Vagina (tissue), 2 donors: ENCODE results near the gene MTCH1. TPM values are rescaled to one million over a fixed set of nuclear protein-coding genes. Genes with fewer than 3 reads are reported as not detected.

Experiments used
- DNase-seq, 2 donors: peaks; one replicate each; pipeline ENCODE4 v3.0.0-alpha.2; 2017; ENCODE audit errors: extremely low spot score in 2 of 2
- H3K27ac ChIP-seq: fragments of 200-600 bp; sonication (generic); one replicate; pipeline ENCODE4 v1.5.1; 2019
- H3K27me3 ChIP-seq: fragments of 200-600 bp; sonication (generic); one replicate; pipeline ENCODE4 v1.5.1; 2019
- H3K36me3 ChIP-seq, 2 donors: fragments of 200-600 bp; sonication (generic); one replicate each; pipeline ENCODE4 v1.5.1; 2017 to 2019
- H3K4me1 ChIP-seq: fragments of 200-600 bp; sonication (generic); one replicate; pipeline ENCODE4 v1.5.1; 2019
- H3K4me3 ChIP-seq, 2 donors: fragments of 200-600 bp; sonication (generic); 1 replicate in 1 of 2; 2 replicates in 1 of 2; pipeline ENCODE4 v1.5.1; 2016 to 2019
- H3K9me3 ChIP-seq: fragments of 200-600 bp; sonication (generic); one replicate; pipeline ENCODE4 v1.5.1; 2019
- CTCF ChIP-seq, 3 experiments: fragments of 450-650 bp in 2 of 3; fragments of 200-600 bp in 1 of 3; sonication (generic) in 1 of 3; IDR thresholded peaks; one replicate each; pipeline ENCODE4 v1.5.1; 2017 to 2019; ENCODE audit warnings: antibody characterized with exemption in 3 of 3, mild to moderate bottlenecking in 2 of 3, moderate library complexity in 2 of 3
- POLR2A ChIP-seq, 2 donors: fragments of 450-650 bp; IDR thresholded peaks; one replicate each; pipeline ENCODE4 v1.6.1; 2017; ENCODE audit warnings: antibody characterized with exemption in 2 of 2, mild to moderate bottlenecking in 2 of 2, moderate library complexity in 2 of 2
- POLR2AphosphoS5 ChIP-seq, 2 donors: sonication (generic); formaldehyde crosslinking; IDR thresholded peaks; one replicate each; pipeline ENCODE4 v1.9.0; 2017; ENCODE audit warnings: antibody characterized with exemption in 2 of 2, mild to moderate bottlenecking in 2 of 2, low read depth in 1 of 2; ENCODE audit not compliant: insufficient read depth in 1 of 2
- intact Hi-C: fragments of 100-400 bp; cut with DNase I; formaldehyde crosslinking; loops from one replicate; pipeline ENCODE4 v1.15.1; 2023
- total RNA-seq: library from RNA; depleted of rRNA; stranded (reverse); fragments of >200 nt; gene quantifications from one replicate; pipeline ENCODE4 v1.2.3, GENCODE V29; 2016

The MTCH1 gene, protein sequence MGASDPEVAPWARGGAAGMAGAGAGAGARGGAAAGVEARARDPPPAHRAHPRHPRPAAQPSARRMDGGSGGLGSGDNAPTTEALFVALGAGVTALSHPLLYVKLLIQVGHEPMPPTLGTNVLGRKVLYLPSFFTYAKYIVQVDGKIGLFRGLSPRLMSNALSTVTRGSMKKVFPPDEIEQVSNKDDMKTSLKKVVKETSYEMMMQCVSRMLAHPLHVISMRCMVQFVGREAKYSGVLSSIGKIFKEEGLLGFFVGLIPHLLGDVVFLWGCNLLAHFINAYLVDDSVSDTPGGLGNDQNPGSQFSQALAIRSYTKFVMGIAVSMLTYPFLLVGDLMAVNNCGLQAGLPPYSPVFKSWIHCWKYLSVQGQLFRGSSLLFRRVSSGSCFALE
- total RNA-seq = 233 TPM

GRCh38 chr6:36985808-36986703 is at the start of gene MTCH1:
Gene MTCH1, minus strand, starts transcription at chr6:36986196. Its CDS starts 23 bp downstream, at chr6:36986173.
- Histone ChIP-seq H3K27ac (peak within 1 kb of the TSS; percentile 96), H3K27me3 (no peaks in the 10 kb centered on the region), H3K9me3 (no peaks in the 10 kb centered on the region), H3K4me1 (peaks cover 60% of the 10 kb centered on the region), H3K4me3 (peak within 1 kb of the TSS; percentile 87 to 98), H3K36me3 (no peaks in the 10 kb centered on the region)
- intact Hi-C loops = loop anchor here (10.0 kb wide), 2 partner anchors 101 to 221 kb away; partner anchors contain the start of gene C6orf89
- TF ChIP-seq POLR2A (IDR thresholded peaks at IDR 0.05) (peak; percentile 64 to 97), CTCF (IDR thresholded peaks at IDR 0.05) (no peak), POLR2AphosphoS5 (IDR thresholded peaks at IDR 0.05; ENCODE audit: insufficient read depth in 1 of 2, low read depth in 1 of 2) (peak; percentile 38 to 91)
- DNase-seq = no peak

DNA sequence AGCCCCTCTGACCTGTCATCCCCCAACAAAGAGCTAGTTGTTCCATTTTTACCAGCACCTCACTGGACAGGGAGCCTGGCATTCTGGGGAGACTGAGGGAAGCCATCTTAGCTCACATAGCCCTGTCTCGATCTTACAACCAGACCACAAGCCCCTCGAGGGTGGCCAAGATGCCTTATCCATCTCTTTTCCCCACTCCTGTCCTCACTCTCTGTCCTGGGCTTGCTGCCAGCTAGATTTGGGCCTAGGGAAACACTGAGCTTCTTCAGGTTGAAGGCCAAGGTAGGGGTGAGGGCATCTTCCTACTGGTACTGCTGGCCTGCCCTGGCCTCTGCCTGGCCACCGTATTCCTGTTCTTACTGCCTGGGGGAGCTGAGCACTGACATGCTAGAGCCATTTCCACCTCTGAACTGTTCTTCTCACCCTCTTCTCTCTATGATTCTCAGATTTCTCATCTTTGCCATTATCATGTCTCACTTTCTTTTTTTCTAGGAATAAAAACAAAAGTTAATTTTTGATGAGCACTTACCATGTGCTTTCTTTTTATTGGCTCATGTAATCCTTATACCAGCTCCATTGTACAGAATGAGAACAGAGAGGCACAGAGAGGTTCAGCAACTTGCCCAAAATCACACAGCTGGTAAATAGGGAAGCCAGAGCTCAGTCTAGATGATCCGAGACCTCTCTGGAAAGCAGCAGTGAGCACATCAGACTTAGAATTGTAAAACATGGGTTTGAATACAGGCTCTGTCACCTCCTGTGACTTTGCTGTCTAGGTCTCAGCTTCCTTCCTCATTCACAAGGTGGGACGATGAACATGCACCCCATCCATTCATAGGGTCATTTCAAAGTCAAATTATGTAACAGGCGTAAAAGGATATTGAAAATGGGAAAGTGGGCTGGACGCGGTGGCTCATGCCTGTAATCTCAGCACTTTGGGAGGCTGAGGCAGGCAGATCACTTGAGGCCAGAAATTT is 48.1 kb upstream of the MTCH1 start:
- no peak overlapping the region for H3K27ac ChIP-seq
- H3K4me3 ChIP-seq = no peak overlapping the region
- intact Hi-C loops = no loop called here
- H3K27me3 ChIP-seq = no peaks in the 10 kb centered on the region
- no peaks in the 10 kb centered on the region for H3K36me3 ChIP-seq
- H3K9me3 ChIP-seq = no peaks in the 10 kb centered on the region
- TF ChIP-seq CTCF (IDR thresholded peaks at IDR 0.05) (no peak), POLR2AphosphoS5 (IDR thresholded peaks at IDR 0.05; ENCODE audit: insufficient read depth in 1 of 2, low read depth in 1 of 2) (no peak), POLR2A (IDR thresholded peaks at IDR 0.05) (no peak)
- no peak for DNase-seq
- H3K4me1 ChIP-seq = peaks cover 4% of the 10 kb centered on the region

DNA sequence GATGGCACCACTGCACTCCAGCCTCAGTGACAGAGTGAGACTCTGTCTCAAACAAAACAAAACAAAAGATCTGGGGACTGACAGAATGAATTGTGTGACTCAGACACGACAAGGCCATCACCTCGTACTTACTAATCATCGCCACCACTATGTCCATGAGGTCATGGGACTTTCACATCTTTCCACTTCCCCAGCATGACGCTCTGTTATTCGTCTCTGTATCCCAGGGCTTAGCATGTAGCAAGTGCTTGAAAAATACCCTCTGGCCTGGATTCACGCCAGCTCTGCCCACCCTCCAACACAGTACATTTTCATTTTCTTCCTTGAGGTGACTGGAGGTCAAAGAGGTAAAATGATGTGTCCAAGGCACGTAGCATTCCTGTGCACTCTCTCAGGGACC is 47.3 kb upstream of the MTCH1 start:
- H3K9me3 ChIP-seq = no peaks in the 10 kb centered on the region
- no peak overlapping the region for H3K4me3 ChIP-seq
- no peak for DNase-seq

DNA sequence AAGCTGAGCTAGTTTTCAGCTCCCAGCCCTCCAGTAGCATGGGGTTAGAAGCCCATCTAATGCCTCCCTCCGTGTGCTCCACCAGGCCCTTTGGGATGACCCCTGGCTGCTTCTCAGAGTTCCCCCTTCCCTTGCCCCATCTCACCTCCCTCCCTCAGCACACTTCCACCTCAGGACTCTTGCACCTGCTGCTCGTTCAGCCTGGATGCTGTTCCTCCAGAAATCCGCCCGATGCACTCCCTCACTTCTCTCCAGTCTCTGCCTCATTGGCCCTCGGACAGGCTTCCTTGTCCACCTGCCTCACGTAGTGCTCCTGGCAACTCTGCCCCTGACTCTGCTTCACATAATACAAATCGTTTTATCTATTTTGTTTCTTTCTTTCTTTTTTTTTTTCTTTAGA is 46.2 kb upstream of the MTCH1 start:
- Histone ChIP-seq H3K4me1 (no peaks in the 10 kb centered on the region), H3K36me3 (no peaks in the 10 kb centered on the region), H3K27ac (no peak overlapping the region), H3K9me3 (no peaks in the 10 kb centered on the region), H3K27me3 (no peaks in the 10 kb centered on the region), H3K4me3 (no peak overlapping the region)
- DNase-seq = no peak
- intact Hi-C loops = no loop called here
- TF ChIP-seq CTCF (IDR thresholded peaks at IDR 0.05) = no peak
- no peak for TF ChIP-seq POLR2A (IDR thresholded peaks at IDR 0.05)
- no peak for TF ChIP-seq POLR2AphosphoS5 (IDR thresholded peaks at IDR 0.05; ENCODE audit: insufficient read depth in 1 of 2, low read depth in 1 of 2)

More for the DNA sequence above, 47.3 kb upstream of the MTCH1 start:
- H3K27ac ChIP-seq = no peak overlapping the region
- no peaks in the 10 kb centered on the region for H3K4me1 ChIP-seq
- intact Hi-C loops = no loop called here
- no peaks in the 10 kb centered on the region for H3K36me3 ChIP-seq
- H3K27me3 ChIP-seq = no peaks in the 10 kb centered on the region
- TF ChIP-seq CTCF (IDR thresholded peaks at IDR 0.05) (no peak), POLR2AphosphoS5 (IDR thresholded peaks at IDR 0.05; ENCODE audit: insufficient read depth in 1 of 2, low read depth in 1 of 2) (no peak), POLR2A (IDR thresholded peaks at IDR 0.05) (no peak)
